Small intestine (tissue), 7 donors: Measurements from ENCODE around the gene TTC23L. TPM values are rescaled to one million over a fixed set of nuclear protein-coding genes. Genes with fewer than 3 reads are reported as not detected.
A peak's percentile ranks its signal among the peaks of the same experiment; 100 is the strongest.

Source experiments
- DNase-seq, 2 donors: peaks; one replicate each; pipeline versions ENCODE4 v3.0.0 to v3.0.0-alpha.2; 2013
- FAIRE-seq: peaks from 2 replicates; lab custom pipeline; 2012; peaks lifted over from hg19 to GRCh38; lab: Jason Lieb, UNC
- H3K27ac ChIP-seq, 3 donors: one replicate each; pipeline ENCODE4 v1.5.1; 2013; ENCODE audit warnings: low read length in 2 of 3, mild to moderate bottlenecking in 2 of 3, control low read depth in 1 of 3, inconsistent platforms in 1 of 3, low read depth in 1 of 3, moderate library complexity in 1 of 3
- H3K27me3 ChIP-seq, 3 donors: one replicate each; pipeline ENCODE4 v1.6.1; 2013; ENCODE audit warnings: low read length in 3 of 3, inconsistent platforms in 1 of 3; ENCODE audit not compliant: control insufficient read depth in 3 of 3, insufficient read depth in 3 of 3
- H3K36me3 ChIP-seq, 3 donors: one replicate each; pipeline ENCODE4 v1.6.1; 2013; ENCODE audit warnings: low read length in 3 of 3, inconsistent platforms in 1 of 3, low read depth in 1 of 3, mild to moderate bottlenecking in 1 of 3, moderate library complexity in 1 of 3; ENCODE audit not compliant: control insufficient read depth in 3 of 3, insufficient read depth in 2 of 3
- H3K4me1 ChIP-seq, 3 donors: one replicate each; pipeline ENCODE4 v1.6.1; 2013; ENCODE audit warnings: low read length in 2 of 3, inconsistent platforms in 1 of 3, low read depth in 1 of 3, mild to moderate bottlenecking in 1 of 3, moderate library complexity in 1 of 3; ENCODE audit not compliant: control insufficient read depth in 3 of 3, insufficient read depth in 2 of 3
- H3K4me3 ChIP-seq, 3 donors: one replicate each; pipeline ENCODE4 v1.5.1; 2013; ENCODE audit warnings: low read length in 3 of 3, control low read depth in 1 of 3, inconsistent platforms in 1 of 3, low read depth in 1 of 3, mild to moderate bottlenecking in 1 of 3, moderate library complexity in 1 of 3
- H3K9me3 ChIP-seq, 2 donors: one replicate each; pipeline ENCODE4 v1.6.1; 2013; ENCODE audit warnings: low read depth in 1 of 2, low read length in 1 of 2; ENCODE audit not compliant: control insufficient read depth in 2 of 2, insufficient read depth in 1 of 2
- WGBS, 3 donors: extraction: QIAGEN DNeasy Blood & Tissue Kit; methylation state at CpG; one replicate each; pipeline ENCODE4 v1.1.7; 2013; 5-methylcytosine and 5-hydroxymethylcytosine counted together
- polyA plus RNA-seq, 4 donors: library from polyadenylated mRNA; stranded (reverse) in 3 of 4; unstranded in 1 of 4; fragments of 200-250 nt in 3 of 4; fragments of 120-200 nt in 1 of 4; gene quantifications; one replicate each; pipeline versions ENCODE4 v1.2.1 to v1.2.3, GENCODE V29; 2013
- donor health status: healthy with polysubstance abuse.
- donor health status: control.
- donor health status: control.
- donor health status: Bipolar disorder and iron deficiency.
- donor health status: healthy.

Gene TTC23L
- polyA plus RNA-seq, 4 donors: 0.27 to 0.87 TPM; not detected in 2

- H3K27me3 ChIP-seq: no peaks in the 10 kb centered on the region
- no peak overlapping the region for H3K27ac ChIP-seq
- peaks cover 2 to 10% (median 4%) of the 10 kb centered on the region in 3 donors for H3K36me3 ChIP-seq
- FAIRE-seq (no peak), DNase-seq (no peak)
- H3K9me3 ChIP-seq: no peaks in the 10 kb centered on the region
- no peak overlapping the region for H3K4me3 ChIP-seq
- H3K4me1 ChIP-seq: no peaks in the 10 kb centered on the region
- WGBS, 3 donors: 74 to 85% (median 85%) methylated on average over 2 of the region's 2 CpGs
Observed at GRCh38 chr5:34905564-34905963, 66.6 kb downstream of the TTC23L start.

- H3K9me3 ChIP-seq: no peaks in the 10 kb centered on the region
- H3K27me3 ChIP-seq: no peaks in the 10 kb centered on the region
- FAIRE-seq: no peak
- H3K4me1 ChIP-seq: peaks cover 0 to 12% (median 7%) of the 10 kb centered on the region in 3 donors
- no peak overlapping the region for H3K4me3 ChIP-seq
- H3K27ac ChIP-seq: no peak overlapping the region
- no peak for DNase-seq
- H3K36me3 ChIP-seq: peaks cover 4 to 5% (median 4%) of the 10 kb centered on the region in 3 donors
- 66 to 84% (median 84%) methylated on average over 2 of the region's 2 CpGs for WGBS, 3 donors
Observed at GRCh38 chr5:34913072-34913471, 74.1 kb downstream of the TTC23L start.

- Histone ChIP-seq H3K4me1 (peaks cover 0 to 12% (median 7%) of the 10 kb centered on the region in 3 donors), H3K9me3 (no peaks in the 10 kb centered on the region), H3K4me3 (peak overlapping the region; percentile 75 to 89 (median 84)), H3K27me3 (no peaks in the 10 kb centered on the region), H3K36me3 (peaks cover 4 to 10% (median 4%) of the 10 kb centered on the region in 3 donors), H3K27ac (peak overlapping the region; percentile 87 to 93 (median 91))
- no peak for FAIRE-seq
- peak; percentile 25 to 73 for DNase-seq
- 1 to 2% (median 1%) methylated on average over 20 of the region's 20 CpGs for WGBS, 3 donors
Observed at GRCh38 chr5:34914671-34915138, 75.7 kb downstream of the TTC23L start.

GRCh38 chr5:34915139-34915855, 76.3 kb downstream of the TTC23L start, which contains the start of the genes BRIX1 and RAD1:
Gene BRIX1 (plus strand): TSS chr5:34915711. CDS start chr5:34915739, 28 bp downstream.
Gene RAD1 (minus strand): TSS chr5:34915504. CDS start chr5:34914892, 612 bp downstream.
- 0 to 1% (median 0%) methylated on average over 63 to 67 of the region's 67 CpGs for WGBS, 3 donors
- no peaks in the 10 kb centered on the region for H3K9me3 ChIP-seq
- peak; percentile 96 to 98 for DNase-seq
- H3K27me3 ChIP-seq: no peaks in the 10 kb centered on the region
- H3K27ac ChIP-seq: peak within 1 kb of the TSS; percentile 87 to 93 (median 91)
- H3K36me3 ChIP-seq: peaks cover 2 to 10% (median 2%) of the 10 kb centered on the region in 3 donors
- peak within 1 kb of the TSS; percentile 75 to 89 (median 84) for H3K4me3 ChIP-seq
- FAIRE-seq: no peak
- H3K4me1 ChIP-seq: peaks cover 0 to 12% (median 7%) of the 10 kb centered on the region in 3 donors

GRCh38 chr5:34915856-34916192, 76.9 kb downstream of the TTC23L start:
- 0 to 1% (median 1%) methylated on average over 20 of the region's 20 CpGs for WGBS, 3 donors
- H3K27me3 ChIP-seq: no peaks in the 10 kb centered on the region
- FAIRE-seq: no peak

GRCh38 chr5:34916518-34916917, 77.6 kb downstream of the TTC23L start:
- peaks cover 0 to 12% (median 7%) of the 10 kb centered on the region in 3 donors for H3K4me1 ChIP-seq
- H3K27ac ChIP-seq: no peak overlapping the region
- no peak for FAIRE-seq

More at GRCh38 chr5:34915856-34916192, 76.9 kb downstream of the TTC23L start:
- H3K36me3 ChIP-seq: peaks cover 2 to 10% (median 2%) of the 10 kb centered on the region in 3 donors
- H3K4me3 ChIP-seq: peak overlapping the region; percentile 75 to 89 (median 84)
- no peaks in the 10 kb centered on the region for H3K9me3 ChIP-seq
- no peak for DNase-seq
- H3K4me1 ChIP-seq: peaks cover 0 to 12% (median 7%) of the 10 kb centered on the region in 3 donors
- peak overlapping the region; percentile 78 to 93 (median 91) for H3K27ac ChIP-seq

GRCh38 chr5:34918025-34918424, 79.1 kb downstream of the TTC23L start:
- WGBS, 3 donors: 79 to 83% (median 80%) methylated on average over 4 of the region's 4 CpGs
- Histone ChIP-seq H3K4me3 (no peak overlapping the region), H3K9me3 (no peaks in the 10 kb centered on the region), H3K27ac (no peak overlapping the region), H3K4me1 (peaks cover 0 to 12% (median 7%) of the 10 kb centered on the region in 3 donors), H3K36me3 (peaks cover 0 to 16% (median 0%) of the 10 kb centered on the region in 3 donors), H3K27me3 (no peaks in the 10 kb centered on the region)
- FAIRE-seq (no peak), DNase-seq (no peak)

More at GRCh38 chr5:34916518-34916917, 77.6 kb downstream of the TTC23L start:
- Histone ChIP-seq H3K4me3 (peak overlapping the region; percentile 75 to 89 (median 84)), H3K27me3 (no peaks in the 10 kb centered on the region), H3K36me3 (peaks cover 0 to 13% (median 2%) of the 10 kb centered on the region in 3 donors), H3K9me3 (no peaks in the 10 kb centered on the region)
- WGBS, 3 donors: 3 to 16% (median 3%) methylated on average over 6 of the region's 6 CpGs
- no peak for DNase-seq

- H3K9me3 ChIP-seq: no peaks in the 10 kb centered on the region
- peaks cover 0 to 7% (median 6%) of the 10 kb centered on the region in 3 donors for H3K4me1 ChIP-seq
- no peaks in the 10 kb centered on the region for H3K27me3 ChIP-seq
- FAIRE-seq (no peak), DNase-seq (no peak)
- H3K27ac ChIP-seq: no peak overlapping the region
- peaks cover 0 to 21% (median 0%) of the 10 kb centered on the region in 3 donors for H3K36me3 ChIP-seq
- WGBS, 3 donors: 88 to 91% (median 88%) methylated on average over 4 of the region's 4 CpGs
- H3K4me3 ChIP-seq: no peak overlapping the region
Observed at GRCh38 chr5:34919077-34919476, 80.1 kb downstream of the TTC23L start.
